Rectal smooth muscle tissue (tissue), 1 donor: ENCODE measurements around the gene OSBPL2.

ENCODE experiments used
- H3K27ac ChIP-seq: one replicate; pipeline ENCODE4 v1.7.0; 2013; ENCODE audit warnings: low read depth, low read length, inconsistent platforms
- H3K27me3 ChIP-seq: one replicate; pipeline ENCODE4 v1.7.0; 2013; ENCODE audit warnings: low read length; ENCODE audit not compliant: control insufficient read depth, insufficient read depth
- H3K36me3 ChIP-seq: one replicate; pipeline ENCODE4 v1.7.0; 2013; ENCODE audit warnings: low read length; ENCODE audit not compliant: control insufficient read depth, insufficient read depth
- H3K4me1 ChIP-seq: one replicate; pipeline ENCODE4 v1.7.0; 2013; ENCODE audit warnings: low read length; ENCODE audit not compliant: control insufficient read depth, insufficient read depth
- H3K4me3 ChIP-seq: one replicate; pipeline ENCODE4 v1.7.0; 2013; ENCODE audit warnings: low read length
- H3K9ac ChIP-seq: one replicate; pipeline ENCODE4 v1.7.0; 2013; ENCODE audit warnings: low read length

The OSBPL2 gene

DNA sequence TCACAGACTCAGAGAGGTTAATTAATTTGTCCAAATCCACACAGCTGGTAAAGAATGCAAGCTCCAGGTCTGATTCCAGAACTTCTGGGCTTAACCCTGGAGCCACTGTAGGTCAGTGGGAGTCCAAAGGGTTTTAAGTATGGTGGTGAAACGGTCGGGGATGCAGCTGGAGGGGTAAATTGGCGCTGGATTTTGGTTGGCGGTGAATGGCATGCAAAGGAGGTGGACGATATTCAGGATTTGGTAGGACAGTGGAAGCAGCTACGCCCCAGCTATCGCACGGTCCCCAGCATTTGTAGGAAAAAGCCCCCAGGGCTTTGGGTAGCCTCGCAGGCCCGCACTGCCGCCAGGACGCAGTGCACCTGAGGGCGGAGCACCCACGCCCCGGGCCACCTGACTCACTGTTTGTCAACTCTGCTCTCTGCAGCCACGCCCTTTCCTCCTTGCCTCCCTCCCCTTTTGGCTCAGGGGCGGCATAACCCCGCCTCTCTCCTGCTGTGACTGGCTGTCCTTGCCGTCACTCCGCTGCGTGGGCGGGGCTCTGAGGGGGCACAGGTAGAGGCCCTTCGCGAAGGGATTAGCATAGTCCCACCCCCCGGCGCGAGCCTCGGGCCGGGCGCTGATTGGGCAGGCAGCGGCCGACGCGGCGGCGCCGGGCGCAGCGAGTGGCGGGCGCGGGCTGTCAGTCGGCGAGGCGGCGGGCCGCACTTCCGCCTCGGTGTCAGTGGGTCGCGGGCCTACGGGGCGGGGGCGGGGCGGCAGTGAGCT, at the start of gene OSBPL2:
Gene OSBPL2, plus strand, starts transcription at position 721 of the 768 bp plus-strand sequence. CDS start 17,664 bp downstream, outside the sequence.
- Histone ChIP-seq H3K4me3 (peak within 1 kb of the TSS; percentile 76), H3K36me3 (no peaks in the 10 kb centered on the region), H3K4me1 (peaks cover 6% of the 10 kb centered on the region), H3K27ac (peak within 1 kb of the TSS; percentile 33), H3K9ac (peak within 1 kb of the TSS; percentile 25), H3K27me3 (peaks cover 2% of the 10 kb centered on the region)

DNA sequence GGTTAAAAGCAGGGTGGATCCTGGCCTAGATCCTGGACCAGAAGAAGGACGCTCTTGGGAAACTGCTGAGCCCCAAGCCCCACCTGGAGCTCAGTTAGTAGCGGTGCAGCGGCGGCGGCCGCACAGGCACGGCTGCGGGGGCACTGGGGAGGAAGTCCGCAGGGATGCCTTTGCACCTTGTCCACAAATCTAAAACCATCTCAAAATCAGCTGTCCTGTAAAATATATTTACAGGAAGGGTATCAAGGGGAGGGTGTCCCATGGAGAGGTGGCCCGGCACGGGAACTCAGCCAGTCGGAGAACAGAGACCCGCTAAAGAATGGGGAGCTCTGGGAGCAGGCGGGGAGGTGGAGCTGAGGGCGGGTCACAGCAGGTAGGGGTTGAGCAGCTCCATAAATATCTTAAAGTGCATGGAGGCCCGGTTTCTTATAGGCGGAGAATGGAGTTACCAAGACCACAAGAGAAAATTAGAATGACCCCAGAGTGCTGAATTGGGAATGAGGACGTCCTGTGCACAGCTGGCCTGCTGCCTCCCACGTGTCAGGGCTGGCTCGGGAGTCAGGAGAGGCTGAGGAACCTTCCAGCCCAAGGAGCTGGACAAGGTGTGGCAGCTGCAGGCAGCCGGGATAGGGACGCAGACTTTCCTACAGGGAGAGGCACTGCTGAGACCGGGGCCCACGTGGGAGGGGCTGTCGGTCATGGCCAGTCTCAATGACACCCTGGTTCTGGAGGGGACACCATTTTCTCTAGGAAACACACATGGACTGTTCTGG, 47.5 kb upstream of the OSBPL2 start:
- Histone ChIP-seq H3K36me3 (peaks cover 4% of the 10 kb centered on the region), H3K9ac (no peak overlapping the region), H3K4me3 (no peak overlapping the region), H3K27ac (no peak overlapping the region), H3K27me3 (no peaks in the 10 kb centered on the region), H3K4me1 (no peaks in the 10 kb centered on the region)

DNA sequence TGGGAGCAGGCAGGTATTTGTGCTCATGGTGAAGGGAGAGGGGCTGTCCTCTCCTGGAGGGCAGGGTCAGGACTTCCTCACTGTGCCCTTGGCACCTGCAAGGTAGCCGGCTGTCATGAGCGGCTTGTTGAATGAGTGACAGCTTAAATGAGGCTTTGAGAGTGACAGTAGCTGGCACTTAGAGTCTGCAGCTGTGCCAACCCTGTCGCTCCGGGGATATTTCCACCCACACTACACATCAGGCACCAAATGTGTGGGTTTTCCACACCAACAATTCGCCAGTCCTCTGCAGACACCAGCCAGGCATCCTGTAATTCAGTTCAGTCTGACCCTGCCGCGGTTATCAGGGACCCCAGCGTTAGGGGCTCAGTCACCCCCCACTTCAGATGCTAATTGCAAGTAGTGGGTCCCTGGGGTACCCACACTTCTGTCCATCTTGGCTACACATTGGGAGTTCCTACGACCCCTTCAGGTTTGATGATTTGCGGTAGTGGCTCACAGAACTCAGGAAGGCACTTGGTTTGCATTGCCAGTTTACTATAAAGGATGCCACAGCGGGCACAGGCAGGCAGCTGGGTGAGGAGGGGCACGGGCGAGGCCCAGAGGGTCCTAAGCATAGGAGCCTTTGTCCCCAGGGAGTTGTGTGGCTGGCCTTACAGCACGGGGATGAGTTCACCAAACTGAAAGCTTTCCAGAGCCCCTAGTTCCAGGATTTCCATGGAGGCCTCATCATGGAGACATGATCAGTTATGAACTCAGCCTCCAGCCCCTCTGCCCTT, 46.4 kb upstream of the OSBPL2 start:
- Histone ChIP-seq H3K4me1 (no peaks in the 10 kb centered on the region), H3K27me3 (no peaks in the 10 kb centered on the region), H3K4me3 (no peak overlapping the region), H3K9ac (no peak overlapping the region), H3K36me3 (peaks cover 4% of the 10 kb centered on the region), H3K27ac (no peak overlapping the region)

DNA sequence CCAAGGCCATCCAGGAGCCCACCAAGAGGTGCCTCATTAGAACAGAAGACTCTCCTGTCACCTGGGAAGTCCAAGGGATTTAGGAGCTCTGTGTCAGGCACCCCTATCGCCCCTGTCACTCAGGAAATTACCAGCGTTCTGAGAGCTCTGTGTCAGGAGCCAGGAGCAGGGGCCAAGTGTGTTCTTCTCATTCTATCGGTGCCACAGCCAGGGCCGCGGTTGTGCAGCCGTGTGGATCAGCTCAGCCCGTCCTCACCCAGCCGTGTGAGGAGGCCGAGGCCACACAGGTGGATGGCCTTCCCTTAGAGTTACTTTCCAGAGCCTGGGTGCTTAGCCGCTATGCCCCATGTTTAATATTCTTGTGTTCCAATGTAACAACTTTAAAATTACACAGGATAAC, 45.7 kb upstream of the OSBPL2 start:
- H3K4me3 ChIP-seq: no peak overlapping the region
- no peaks in the 10 kb centered on the region for H3K4me1 ChIP-seq
- H3K27ac ChIP-seq: no peak overlapping the region
- H3K27me3 ChIP-seq: no peaks in the 10 kb centered on the region
- H3K36me3 ChIP-seq: peaks cover 5% of the 10 kb centered on the region
- H3K9ac ChIP-seq: no peak overlapping the region

DNA sequence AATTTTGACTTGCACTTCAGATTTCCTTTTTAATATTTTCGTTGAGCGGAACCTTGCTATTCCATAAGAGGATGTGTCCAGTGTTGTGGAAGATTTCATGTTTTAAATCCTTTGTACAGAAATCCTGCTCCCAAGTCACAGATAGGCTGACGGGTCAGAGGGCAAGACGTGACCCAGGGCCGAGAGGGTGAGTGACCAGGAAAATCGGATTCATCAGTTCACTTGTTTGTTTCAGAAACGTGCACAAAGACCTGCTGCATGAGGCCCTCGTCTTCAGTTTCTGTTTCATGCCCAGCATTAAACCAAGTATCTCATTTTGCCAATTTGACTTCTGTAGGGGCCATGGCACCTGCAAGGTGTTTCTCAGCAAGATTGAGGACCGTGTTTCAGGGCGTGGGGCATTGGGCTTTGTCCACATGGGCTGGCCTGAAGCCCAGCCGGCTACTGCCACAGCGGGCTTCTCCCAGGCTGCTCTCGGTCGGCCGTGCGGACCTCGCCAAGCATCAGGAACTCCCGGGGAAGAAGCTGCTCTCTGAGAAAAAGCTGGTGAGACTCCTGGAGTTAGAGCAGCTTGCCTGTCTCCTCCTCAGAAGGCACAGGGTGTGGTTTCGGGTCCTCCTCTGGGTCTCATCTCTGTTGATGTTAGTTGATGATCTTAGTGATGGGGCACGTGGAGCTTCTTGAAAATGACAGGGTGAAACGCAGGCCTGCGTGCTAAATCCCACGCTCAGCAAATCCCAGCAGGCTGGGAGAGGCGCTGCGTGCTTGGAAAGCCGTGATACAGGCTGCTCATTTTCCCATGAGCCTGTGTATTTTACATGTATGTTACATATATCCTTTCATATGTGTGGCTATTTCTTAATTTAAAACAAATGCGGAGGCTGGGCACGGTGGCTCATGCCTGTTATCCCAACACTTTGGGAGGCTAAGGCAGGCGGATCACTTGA, 45.0 kb upstream of the OSBPL2 start:
- H3K36me3 ChIP-seq: peaks cover 11% of the 10 kb centered on the region
- no peak overlapping the region for H3K27ac ChIP-seq
- H3K9ac ChIP-seq: no peak overlapping the region
- no peak overlapping the region for H3K4me3 ChIP-seq
- no peaks in the 10 kb centered on the region for H3K4me1 ChIP-seq
- no peaks in the 10 kb centered on the region for H3K27me3 ChIP-seq

DNA sequence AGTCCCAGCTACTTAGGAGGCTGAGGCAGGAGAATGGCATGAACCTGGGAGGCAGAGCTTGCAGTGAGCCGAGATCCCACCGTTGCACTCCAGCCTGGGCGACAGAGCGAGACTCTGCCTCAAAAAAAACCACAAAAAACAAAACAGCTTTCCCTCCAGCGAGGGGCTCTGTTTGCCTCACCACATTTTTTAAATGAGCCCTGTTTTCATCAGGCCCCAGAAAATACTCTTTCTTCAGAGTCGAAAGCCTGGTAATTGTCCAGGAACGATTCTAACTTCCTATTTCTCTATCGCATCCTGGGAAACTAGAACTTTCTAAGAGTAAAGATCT, 43.3 kb upstream of the OSBPL2 start:
- H3K27me3 ChIP-seq: no peaks in the 10 kb centered on the region
- no peak overlapping the region for H3K27ac ChIP-seq
- peaks cover 13% of the 10 kb centered on the region for H3K36me3 ChIP-seq
- no peak overlapping the region for H3K4me3 ChIP-seq
- no peak overlapping the region for H3K9ac ChIP-seq
- H3K4me1 ChIP-seq: no peaks in the 10 kb centered on the region

DNA sequence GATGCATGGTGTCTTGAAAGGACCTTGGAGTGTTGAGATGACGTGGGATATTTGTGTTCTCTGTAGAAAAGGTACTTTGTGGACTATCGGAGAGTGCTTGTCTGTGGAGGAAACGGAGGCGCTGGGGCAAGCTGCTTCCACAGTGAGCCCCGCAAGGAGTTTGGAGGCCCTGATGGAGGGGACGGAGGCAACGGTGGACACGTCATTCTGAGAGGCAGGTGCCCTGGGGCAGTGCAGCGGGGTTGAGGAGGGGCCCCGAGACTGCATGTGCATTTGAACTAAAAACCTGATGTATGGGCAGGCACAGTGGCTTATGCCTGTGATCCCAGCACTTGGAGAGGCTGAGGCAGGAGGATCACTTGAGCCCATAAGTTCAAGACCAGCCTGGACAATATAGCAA, 42.6 kb upstream of the OSBPL2 start:
- Histone ChIP-seq H3K27me3 (no peaks in the 10 kb centered on the region), H3K36me3 (peaks cover 17% of the 10 kb centered on the region)

DNA sequence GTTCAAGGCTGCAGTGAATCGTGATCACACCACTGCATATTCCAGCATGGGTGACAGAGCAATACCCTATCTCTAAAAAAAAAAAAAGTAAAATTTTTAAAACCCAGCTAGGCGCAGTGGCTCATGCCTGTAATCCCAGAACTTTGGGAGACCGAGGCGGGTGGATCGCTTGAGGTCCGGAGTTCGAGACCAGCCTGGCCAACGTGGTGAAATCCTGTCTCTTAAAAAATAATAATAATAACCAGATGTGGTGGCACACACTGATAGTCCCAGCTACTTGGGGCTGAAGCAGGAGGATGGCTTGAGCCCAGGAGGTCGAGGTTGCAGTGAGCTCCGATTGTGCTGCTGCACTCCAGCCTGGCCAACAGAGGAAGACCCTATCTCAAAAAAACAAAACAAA, 42.0 kb upstream of the OSBPL2 start:
- Histone ChIP-seq H3K9ac (no peak overlapping the region), H3K27ac (no peak overlapping the region), H3K27me3 (no peaks in the 10 kb centered on the region), H3K4me1 (no peaks in the 10 kb centered on the region), H3K36me3 (peaks cover 19% of the 10 kb centered on the region), H3K4me3 (no peak overlapping the region)

More for the DNA sequence above, 42.6 kb upstream of the OSBPL2 start:
- no peaks in the 10 kb centered on the region for H3K4me1 ChIP-seq
- no peak overlapping the region for H3K27ac ChIP-seq
- no peak overlapping the region for H3K4me3 ChIP-seq
- H3K9ac ChIP-seq: no peak overlapping the region

DNA sequence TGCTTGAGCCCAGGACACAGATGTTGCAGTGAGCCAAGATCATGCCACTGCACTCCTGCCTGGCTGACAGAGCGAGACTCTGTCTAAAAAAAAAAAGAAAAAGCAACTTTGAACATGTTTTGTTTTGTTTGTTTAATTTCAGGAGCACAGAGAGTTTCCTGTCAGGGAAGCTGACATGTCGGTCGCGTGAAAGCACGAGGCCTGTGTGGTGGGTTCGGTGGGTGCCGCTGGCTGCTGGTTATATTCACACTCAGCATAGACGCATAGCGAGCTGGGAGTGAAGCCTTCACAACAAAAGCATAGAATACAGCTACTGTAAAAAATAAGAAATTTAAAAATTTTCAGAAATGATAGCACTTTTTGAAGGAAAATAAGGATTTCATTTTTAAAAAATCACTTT, 41.0 kb upstream of the OSBPL2 start:
- peaks cover 25% of the 10 kb centered on the region for H3K36me3 ChIP-seq
- H3K9ac ChIP-seq: no peak overlapping the region
- H3K27ac ChIP-seq: no peak overlapping the region
- no peak overlapping the region for H3K4me3 ChIP-seq
- no peaks in the 10 kb centered on the region for H3K4me1 ChIP-seq
- H3K27me3 ChIP-seq: no peaks in the 10 kb centered on the region

DNA sequence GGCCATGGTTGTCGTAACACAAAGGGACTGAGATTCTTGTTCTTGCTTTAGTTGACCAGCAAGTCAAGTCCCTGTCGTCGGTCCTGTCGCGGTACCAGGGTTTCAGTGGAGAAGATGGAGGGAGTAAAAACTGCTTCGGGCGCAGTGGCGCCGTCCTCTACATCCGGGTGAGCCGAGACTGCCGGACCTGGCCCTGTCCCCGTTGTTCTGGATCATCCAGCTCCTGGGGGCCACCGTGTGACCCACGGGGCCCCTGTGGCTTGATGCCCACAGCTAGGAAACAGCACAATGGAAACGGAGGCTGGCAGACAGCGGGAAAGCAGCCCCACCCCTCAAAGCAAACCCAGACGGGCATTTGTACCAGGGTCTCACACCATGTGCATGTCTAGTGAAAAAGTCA, 40.5 kb upstream of the OSBPL2 start:
- Histone ChIP-seq H3K36me3 (peaks cover 25% of the 10 kb centered on the region), H3K27ac (no peak overlapping the region)

DNA sequence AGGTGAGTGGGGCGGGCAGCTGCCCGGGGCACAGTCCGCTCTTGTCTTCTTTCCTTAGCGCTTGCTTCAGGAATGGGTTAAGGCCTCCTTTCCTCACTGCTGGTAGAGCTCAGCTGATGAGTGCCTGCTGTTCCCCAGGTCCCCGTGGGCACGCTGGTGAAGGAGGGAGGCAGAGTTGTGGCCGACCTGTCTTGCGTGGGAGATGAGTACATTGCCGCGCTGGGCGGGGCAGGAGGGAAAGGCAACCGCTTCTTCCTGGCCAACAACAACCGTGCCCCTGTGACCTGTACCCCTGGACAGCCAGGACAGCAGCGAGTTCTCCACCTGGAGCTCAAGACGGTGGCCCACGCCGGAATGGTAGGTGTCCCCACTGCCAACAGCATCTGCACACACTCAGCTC, 39.8 kb upstream of the OSBPL2 start:
- H3K9ac ChIP-seq: no peak overlapping the region
- no peaks in the 10 kb centered on the region for H3K4me1 ChIP-seq
- H3K4me3 ChIP-seq: no peak overlapping the region
- peaks cover 27% of the 10 kb centered on the region for H3K36me3 ChIP-seq
- H3K27me3 ChIP-seq: no peaks in the 10 kb centered on the region
- no peak overlapping the region for H3K27ac ChIP-seq

More for the DNA sequence above, 40.5 kb upstream of the OSBPL2 start:
- Histone ChIP-seq H3K27me3 (no peaks in the 10 kb centered on the region), H3K4me1 (no peaks in the 10 kb centered on the region), H3K9ac (no peak overlapping the region), H3K4me3 (no peak overlapping the region)
